VCaP (cell line): ENCODE results near the gene CFAP99.
"Not testable (repeated sequence)": the region's sequence is repeated elsewhere in the genome, so short reads cannot be mapped to it uniquely, and the experiment has no call there.

ENCODE experiments used
- H3K27ac ChIP-seq: fragments of 450-650 bp; 2 replicates; pipeline ENCODE4 v1.5.1; 2017
- CTCF ChIP-seq: fragments of 450-650 bp; conservative IDR thresholded peaks from 2 replicates; pipeline ENCODE4 v1.5.1; 2017; ENCODE audit warnings: mild to moderate bottlenecking, moderate library complexity

Gene CFAP99

GRCh38 chr4:2377241-2377640 is 41.5 kb upstream of the CFAP99 start:
- H3K27ac ChIP-seq, result no peak overlapping the region
- no peak for TF ChIP-seq CTCF

GRCh38 chr4:2378401-2378800 is 40.4 kb upstream of the CFAP99 start:
- H3K27ac ChIP-seq, result no peak overlapping the region
- TF ChIP-seq CTCF, result no peak

GRCh38 chr4:2378898-2379297 is 39.9 kb upstream of the CFAP99 start:
- no peak for TF ChIP-seq CTCF
- H3K27ac ChIP-seq, result no peak overlapping the region

- H3K27ac ChIP-seq, result not testable (repeated sequence)
Observed at GRCh38 chr4:2380589-2380988, 38.2 kb upstream of the CFAP99 start.

GRCh38 chr4:2382769-2383202 is 36.0 kb upstream of the CFAP99 start:
- not testable (repeated sequence) for H3K27ac ChIP-seq

- H3K27ac ChIP-seq, result not testable (repeated sequence)
Observed at GRCh38 chr4:2383220-2383631, 35.5 kb upstream of the CFAP99 start.

GRCh38 chr4:2383760-2384159 is 35.0 kb upstream of the CFAP99 start:
- TF ChIP-seq CTCF, result no peak
- no peak overlapping the region for H3K27ac ChIP-seq

GRCh38 chr4:2384245-2384644 is 34.5 kb upstream of the CFAP99 start:
- H3K27ac ChIP-seq, result no peak overlapping the region
- TF ChIP-seq CTCF, result no peak

GRCh38 chr4:2385516-2385915 is 33.2 kb upstream of the CFAP99 start:
- no peak overlapping the region for H3K27ac ChIP-seq
- TF ChIP-seq CTCF, result no peak
